Epithelial cell of prostate (primary cell): ENCODE measurements around the gene ORAI1.
"Not testable (repeated sequence)": the region's sequence is repeated elsewhere in the genome, so short reads cannot be mapped to it uniquely, and the experiment has no call there.

Experiments used
- DNase-seq: peaks from one replicate; pipeline ENCODE4 v3.0.0-alpha.2; 2011; ENCODE audit warnings: low read depth, low spot score
- H3K27ac ChIP-seq: fragments of 450-650 bp; 2 replicates; pipeline ENCODE4 v1.5.1; 2017; ENCODE audit warnings: mild to moderate bottlenecking

Gene ORAI1

DNA sequence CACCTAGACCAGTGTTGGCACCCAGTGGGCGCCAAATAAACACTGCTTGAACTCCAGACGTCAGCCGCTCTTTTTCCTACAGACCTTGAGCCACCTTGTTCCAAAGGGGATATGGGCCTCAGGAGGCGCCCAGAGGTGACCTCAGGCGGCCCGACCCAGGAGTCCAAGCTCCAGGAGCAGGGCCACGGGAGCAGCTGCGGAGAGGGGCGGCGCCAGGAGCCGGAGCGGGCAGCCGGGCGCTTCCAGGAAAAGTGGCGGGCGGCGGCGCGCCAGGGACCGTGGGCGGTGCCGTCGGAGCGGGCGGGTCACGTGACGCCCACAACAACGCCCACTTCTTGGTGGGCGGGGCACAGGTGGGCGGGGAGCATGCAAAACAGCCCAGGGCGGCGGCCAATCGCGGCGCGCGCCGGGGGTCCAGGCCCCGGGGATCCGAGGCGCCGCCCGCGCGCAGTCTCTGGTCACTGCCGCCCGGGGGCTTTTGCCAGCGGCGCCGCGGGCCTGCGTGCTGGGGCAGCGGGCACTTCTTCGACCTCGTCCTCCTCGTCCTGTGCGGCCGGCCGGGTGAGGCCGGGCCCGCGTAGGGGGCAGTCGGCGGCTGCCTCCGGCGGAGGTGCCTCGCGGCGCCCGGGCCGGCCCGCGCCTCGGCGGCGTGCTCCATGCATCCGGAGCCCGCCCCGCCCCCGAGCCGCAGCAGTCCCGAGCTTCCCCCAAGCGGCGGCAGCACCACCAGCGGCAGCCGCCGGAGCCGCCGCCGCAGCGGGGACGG lies at the start of gene ORAI1:
TSS of gene ORAI1 (plus strand) at position 444 of the 766 bp plus-strand sequence.
- peak within 1 kb of the TSS; percentile 71 for H3K27ac ChIP-seq
- peak; percentile 48 for DNase-seq

- H3K27ac ChIP-seq: peak overlapping the region; percentile 94
- no peak for DNase-seq
Observed at GRCh38 chr12:121576851-121577391, 49.4 kb upstream of the ORAI1 start.

DNA sequence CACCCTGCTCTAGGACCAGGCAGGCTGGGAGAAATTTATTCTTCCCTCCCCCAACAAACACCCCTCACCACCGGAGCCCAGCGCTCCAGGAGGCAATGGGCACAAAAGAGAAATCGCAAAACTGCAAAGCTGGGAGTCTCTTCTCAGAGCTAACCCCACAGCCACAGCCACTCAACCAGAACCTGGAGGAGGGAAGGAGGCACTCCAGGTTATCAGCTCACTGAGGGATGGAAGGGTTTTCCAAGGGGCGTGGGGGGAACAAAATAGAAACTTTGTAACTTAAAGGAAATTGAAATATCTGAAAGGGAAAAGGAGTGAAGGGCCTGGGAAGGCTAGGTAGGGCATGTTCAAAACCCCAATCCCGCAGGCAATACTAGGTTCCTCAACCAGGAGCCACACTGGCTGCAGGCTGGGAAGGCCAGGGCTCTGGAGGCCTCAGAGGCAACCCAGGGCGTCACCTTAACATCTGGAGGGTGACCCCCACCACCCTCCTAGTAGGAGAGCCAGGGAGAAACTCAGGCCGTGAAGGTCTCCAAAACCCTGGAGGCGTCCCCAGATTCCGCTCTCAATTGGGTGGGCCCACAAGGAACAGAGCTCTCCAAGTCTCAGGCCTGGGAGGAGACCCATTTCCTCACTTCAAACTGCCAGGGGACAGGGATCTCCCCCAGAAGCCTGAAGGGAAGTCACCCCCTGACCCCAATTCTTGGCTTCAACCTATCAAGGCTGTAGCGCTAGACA lies 48.7 kb upstream of the ORAI1 start:
- DNase-seq: no peak
- peak overlapping the region; percentile 94 for H3K27ac ChIP-seq

DNA sequence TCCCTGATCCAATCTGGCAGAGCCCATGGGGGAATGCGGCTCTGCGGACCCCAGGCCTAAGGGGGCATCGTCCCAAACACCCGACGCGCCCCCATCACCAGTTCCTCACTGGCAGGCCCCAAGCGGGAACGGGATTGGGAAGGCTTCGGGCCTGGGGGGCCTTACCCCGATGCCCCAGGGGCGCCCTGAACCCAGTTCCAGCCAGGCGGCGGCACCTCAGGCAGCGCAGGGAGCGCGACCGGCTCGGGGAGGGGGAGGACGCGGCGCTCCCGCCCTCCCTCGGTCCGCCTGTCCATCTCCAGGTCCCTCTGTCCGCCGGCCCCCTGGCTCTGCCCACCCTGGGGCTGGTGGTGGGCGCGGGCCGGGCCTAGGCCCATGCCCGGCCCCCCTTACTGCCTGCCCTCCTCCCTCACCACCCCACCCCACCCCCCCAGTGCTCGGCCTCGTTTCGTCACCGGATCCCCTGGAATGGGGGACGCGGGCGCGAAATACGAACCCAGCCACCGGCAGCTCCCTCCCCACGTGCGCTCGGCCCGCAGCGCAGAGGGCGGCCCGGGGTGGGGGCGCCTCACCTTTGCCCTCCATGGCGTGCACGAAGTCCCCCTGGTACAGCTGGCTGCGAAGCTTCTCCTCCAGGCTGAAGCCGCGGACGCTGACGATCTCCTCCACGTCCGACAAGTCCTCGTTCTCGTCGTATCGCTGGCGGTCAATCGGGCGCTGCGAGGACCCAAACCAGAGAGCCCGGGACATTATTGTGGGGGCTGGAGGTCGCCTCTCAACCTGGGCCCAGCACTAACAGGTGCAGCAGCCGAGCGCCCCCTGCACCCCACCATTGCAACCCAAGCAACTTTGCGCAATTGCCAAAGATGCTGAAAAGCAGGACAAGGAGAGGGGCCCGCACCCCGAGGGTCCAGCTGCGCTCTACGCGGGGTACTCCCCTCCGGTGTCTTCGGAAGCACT lies 47.8 kb upstream of the ORAI1 start:
- DNase-seq: no peak
- H3K27ac ChIP-seq: peak overlapping the region; percentile 94

DNA sequence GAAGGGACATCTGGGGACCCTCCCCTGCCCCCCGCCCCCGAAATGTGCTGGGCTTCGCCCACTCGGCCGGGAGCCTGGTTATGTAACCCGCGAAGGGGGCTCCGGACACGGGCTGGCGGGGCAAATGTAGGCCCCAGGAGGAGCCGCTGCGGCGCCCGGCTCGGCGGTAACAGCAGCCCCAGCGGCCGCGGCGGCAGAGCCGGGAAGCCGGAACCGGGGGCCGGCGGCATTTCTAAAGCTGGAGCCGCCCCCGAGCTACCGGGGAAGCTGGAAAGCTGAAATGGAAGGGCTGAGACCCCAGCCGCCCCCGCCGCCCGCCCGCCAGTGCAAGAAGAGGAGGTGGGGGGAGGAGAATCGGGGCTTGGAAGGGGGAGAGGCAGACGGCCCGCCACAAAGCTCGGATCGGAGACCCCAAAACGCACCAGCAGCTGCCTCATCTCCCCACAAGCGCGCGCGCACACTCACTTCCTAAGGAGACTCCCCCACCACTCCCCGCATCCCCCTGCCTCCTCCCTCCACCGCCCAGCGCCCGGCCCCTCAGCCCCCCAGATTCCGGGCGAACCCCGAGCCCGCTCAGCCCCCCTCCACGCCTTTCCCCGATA lies 47.0 kb upstream of the ORAI1 start:
- no peak overlapping the region for H3K27ac ChIP-seq
- no peak for DNase-seq

DNA sequence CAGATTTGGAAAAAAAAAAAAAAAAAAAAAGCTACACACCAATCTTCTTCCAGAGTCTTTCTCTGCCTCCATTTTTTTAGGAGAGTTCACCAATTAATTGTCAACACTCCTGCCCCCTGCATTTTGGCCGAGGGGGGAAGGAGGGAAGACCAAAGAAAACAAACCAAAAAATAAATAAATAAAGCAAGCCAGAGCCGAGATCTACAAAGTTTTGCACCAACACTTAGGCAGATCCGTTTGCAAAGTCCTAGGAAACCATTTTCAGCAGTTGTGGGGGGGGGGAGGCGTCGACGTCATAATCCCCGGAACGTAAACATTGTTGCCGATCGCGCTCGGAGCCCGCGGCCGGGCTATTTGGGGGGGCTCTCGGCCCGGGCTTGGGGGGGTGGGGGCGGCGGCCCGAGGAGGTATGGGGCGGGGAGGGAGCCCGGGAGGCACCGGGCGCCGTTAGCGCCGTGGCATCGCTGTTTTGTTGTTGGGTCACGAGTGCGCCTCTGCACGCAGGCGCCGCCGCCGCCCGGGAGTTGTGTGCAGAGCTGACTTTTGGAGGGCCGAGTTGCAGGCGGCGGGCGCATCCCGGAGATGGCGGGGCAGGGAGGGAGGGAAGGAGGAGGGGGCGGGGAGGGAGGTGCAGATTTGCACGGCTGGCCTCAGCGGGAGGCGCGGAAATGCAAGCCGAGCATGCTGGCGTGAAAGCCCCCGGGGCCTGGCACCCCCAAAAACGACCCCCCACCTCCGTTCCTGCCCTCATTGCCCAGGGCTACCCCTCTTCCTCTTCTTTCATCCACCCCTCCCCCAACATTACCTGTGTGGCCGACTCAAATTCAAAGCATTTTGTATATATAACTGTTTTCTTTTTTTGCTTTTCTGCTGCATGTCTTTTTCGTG lies 46.1 kb upstream of the ORAI1 start:
- no peak for DNase-seq
- peak overlapping the region; percentile 30 for H3K27ac ChIP-seq

DNA sequence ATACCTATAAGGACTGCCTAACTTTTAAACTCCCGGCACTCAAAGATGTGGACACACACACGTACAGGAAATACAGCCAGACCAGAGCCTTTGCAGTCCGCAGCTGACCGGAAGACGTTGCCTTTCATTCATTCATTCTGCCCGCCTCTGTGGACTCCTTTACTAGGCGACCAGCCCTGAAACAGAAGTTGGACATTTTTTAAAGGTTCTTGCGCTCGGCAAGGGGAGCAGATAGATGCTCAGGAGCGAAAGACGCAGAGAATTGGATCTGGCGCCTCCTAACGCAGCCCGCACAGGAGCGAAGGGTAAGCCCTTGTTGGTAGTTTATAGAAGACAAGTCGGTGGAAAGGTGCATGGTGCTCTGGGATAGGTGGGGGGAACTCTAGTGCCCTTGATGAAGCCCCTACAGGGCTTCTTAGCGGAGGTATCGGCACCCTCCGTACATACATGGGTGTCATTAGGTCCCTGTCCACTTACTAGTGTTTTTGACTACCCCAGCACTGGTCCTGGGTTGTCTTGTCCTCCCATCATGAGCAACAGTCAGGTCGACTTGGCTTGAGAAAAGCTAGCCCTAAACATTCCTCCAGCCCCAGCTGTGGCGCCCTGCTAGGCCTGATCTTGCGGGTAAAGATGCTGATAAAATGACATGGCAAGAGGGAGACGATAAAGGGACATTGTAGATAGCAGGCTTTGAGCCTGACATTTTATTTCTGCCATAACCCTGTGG lies 45.2 kb upstream of the ORAI1 start, which contains the start of gene KDM2B:
TSS of gene KDM2B (minus strand) at position 65 of the 727 bp plus-strand sequence. CDS start 112 bp downstream, outside the sequence.
- DNase-seq: no peak
- H3K27ac ChIP-seq: peak within 1 kb of the TSS; percentile 30

DNA sequence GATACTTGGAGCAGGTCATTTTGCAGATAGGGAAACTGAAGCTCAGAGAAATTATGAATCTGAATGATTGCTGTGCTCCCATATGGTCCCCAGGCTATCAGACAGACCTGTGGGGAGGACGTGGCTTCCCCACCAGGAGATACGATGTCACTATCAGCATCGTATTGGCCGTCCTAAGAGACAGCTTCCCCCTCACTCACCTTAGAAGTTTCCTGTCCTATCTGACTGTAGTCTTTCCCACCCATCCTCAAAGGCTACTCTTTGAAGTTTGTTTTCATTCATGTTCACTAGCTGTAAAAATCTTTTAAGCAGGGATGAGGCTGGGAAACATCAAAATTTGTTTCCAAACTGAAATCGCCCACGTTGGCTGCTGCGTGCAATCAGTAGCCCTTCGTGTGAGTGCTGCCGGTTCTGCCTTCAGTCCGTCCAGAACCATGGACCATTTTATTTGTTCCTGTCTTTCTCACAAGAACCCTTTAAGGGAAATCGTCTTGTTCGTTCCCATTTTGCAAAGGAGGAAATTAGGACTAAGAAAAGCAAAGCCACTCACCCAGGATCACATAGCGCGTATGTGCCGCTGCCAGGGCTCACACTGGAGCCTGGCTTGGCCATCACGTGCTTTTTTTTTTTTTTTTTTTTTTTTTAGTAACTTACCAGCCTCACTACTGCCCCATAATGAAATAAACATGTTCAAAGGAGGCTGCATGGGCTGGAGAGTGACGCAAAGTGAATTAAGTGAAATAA lies 44.5 kb upstream of the ORAI1 start:
- no peak for DNase-seq

GRCh38 chr12:121582583-121583333 lies 43.6 kb upstream of the ORAI1 start:
- no peak for DNase-seq
- no peak overlapping the region for H3K27ac ChIP-seq

More for the DNA sequence above, 44.5 kb upstream of the ORAI1 start:
- no peak overlapping the region for H3K27ac ChIP-seq

GRCh38 chr12:121583334-121583661 lies 43.0 kb upstream of the ORAI1 start:
- not testable (repeated sequence) for H3K27ac ChIP-seq, DNase-seq

DNA sequence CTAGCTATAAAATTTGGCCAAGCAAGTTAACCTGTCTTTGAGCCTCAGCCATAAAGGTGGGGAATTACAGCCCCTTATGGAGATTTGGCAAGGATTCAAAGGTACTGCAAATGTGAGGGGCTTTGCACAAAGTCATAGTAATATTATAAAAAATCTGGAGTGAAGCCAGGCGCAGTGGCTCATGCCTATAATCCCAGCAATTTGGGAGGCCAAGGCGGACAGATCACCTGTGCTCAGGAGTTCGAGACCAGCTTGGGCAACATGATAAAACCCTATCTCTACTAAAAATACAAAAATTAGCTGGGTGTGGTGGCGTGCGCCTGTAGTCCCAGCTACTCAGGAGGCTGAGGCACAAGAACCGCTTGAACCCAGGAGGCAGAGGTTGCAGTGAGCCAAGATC lies 41.4 kb upstream of the ORAI1 start:
- DNase-seq, H3K27ac ChIP-seq: not testable (repeated sequence)

GRCh38 chr12:121590476-121591143 lies 35.7 kb upstream of the ORAI1 start:
- peak overlapping the region; percentile 7 for H3K27ac ChIP-seq
- no peak for DNase-seq

DNA sequence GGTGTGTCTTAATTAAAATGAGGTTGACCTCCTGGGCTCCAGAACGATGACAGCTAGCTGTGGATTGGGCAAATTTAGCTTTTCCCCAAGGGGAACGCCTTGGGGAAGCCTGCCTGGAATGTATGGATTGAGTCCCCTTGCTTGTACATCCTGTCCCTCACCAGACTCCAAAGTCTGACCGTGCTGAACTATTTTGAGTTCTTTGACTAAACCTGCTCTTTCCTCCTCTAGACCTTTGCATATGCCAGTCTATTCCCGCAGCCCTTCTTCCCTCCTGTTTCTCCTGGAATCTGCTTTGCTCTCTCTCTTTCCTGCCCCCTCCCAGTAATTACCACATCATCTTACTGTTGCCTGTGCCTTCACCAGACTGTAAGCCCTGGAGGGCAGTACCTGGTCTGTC lies 34.0 kb upstream of the ORAI1 start:
- H3K27ac ChIP-seq: no peak overlapping the region
- DNase-seq: no peak

DNA sequence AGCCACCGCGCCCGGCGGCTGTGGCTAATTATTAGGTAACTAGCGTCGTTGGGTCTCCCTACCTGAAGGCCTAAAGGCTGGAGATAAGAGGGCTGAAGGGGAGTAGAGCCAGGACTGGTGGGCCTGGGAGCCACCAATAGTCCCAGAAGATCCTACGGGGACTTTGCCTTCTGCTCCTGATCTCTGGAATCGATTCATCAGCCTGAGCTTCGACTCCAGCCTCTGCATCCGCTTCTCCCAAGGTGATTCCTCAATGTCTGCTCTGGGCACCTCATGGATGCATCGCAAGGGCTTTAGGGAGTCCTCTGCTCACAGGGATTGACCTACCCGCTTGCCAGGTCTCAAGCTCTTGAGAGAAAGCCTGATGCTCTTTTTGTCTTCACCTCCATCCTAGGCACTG lies 30.8 kb upstream of the ORAI1 start:
- no peak for DNase-seq
- H3K27ac ChIP-seq: no peak overlapping the region

- DNase-seq: no peak
- no peak overlapping the region for H3K27ac ChIP-seq
Observed at GRCh38 chr12:121596526-121596925, 29.8 kb upstream of the ORAI1 start.

DNA sequence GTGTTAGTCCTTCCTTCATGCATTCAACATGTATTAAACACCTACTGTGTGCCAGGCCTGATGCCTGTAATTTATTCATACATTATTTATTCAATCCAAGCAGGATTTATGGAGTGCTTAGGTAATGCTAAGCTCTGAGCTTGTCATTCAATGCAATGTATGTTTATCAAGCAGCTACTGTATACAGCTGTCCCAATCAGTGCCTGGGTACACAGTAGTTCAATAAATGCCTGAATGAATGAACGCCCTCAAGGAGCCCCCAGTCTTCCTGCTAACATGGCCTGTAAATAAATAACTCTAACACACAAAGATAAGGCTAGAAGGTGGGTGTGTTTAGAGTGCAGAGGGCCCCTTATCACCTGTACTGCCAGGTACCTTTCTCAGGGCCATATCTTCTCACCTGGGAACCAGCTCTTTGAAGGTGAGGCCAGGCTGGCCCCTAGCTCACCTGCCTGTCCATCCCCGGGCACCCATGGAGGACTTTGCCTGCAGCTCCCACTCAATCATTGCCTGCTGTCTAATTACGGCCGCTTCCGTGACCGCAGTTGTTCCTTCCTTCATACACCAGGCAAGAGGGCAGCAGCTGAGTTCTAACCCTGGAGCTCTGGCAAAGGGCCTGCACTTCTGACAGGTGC lies 25.5 kb upstream of the ORAI1 start:
- H3K27ac ChIP-seq: no peak overlapping the region

More for the DNA sequence above, 25.5 kb upstream of the ORAI1 start:
- DNase-seq: no peak
